Aorta (tissue), 5 donors: ENCODE measurements around the gene GSN. TPM values are rescaled to one million over a fixed set of nuclear protein-coding genes. Genes with fewer than 3 reads are reported as not detected.

Experiments used
- ATAC-seq: fragments of 200-7000 bp; cut with Tn5 transposase; one replicate; pipeline ENCODE4 v1.9.1; 2022; ENCODE audit warnings: moderate library complexity; ENCODE audit not compliant: low FRiP score
- DNase-seq, 2 donors: peaks; one replicate each; pipeline ENCODE4 v3.0.0-alpha.2; 2020
- H3K27ac ChIP-seq, 2 donors: one replicate each; pipeline ENCODE4 v1.5.1; 2013; ENCODE audit warnings: low read length in 2 of 2, mild to moderate bottlenecking in 2 of 2, moderate library complexity in 2 of 2, control low read depth in 1 of 2, inconsistent platforms in 1 of 2, low read depth in 1 of 2
- H3K27me3 ChIP-seq, 2 donors: one replicate each; pipeline ENCODE4 v1.6.1; 2013; ENCODE audit warnings: control low read depth in 1 of 2, low read length in 1 of 2, mild to moderate bottlenecking in 1 of 2, moderate library complexity in 1 of 2; ENCODE audit not compliant: insufficient read depth in 2 of 2, control insufficient read depth in 1 of 2
- H3K36me3 ChIP-seq, 2 donors: one replicate each; pipeline ENCODE4 v1.6.1; 2013; ENCODE audit warnings: control low read depth in 1 of 2, low read length in 1 of 2, mild to moderate bottlenecking in 1 of 2; ENCODE audit not compliant: insufficient read depth in 2 of 2, control insufficient read depth in 1 of 2
- H3K4me1 ChIP-seq, 2 donors: one replicate each; pipeline ENCODE4 v1.6.1; 2013; ENCODE audit warnings: low read length in 2 of 2, control low read depth in 1 of 2, mild to moderate bottlenecking in 1 of 2, moderate library complexity in 1 of 2; ENCODE audit not compliant: insufficient read depth in 2 of 2, control insufficient read depth in 1 of 2
- H3K4me3 ChIP-seq, 2 donors: one replicate each; pipeline ENCODE4 v1.5.1; 2013; ENCODE audit warnings: low read length in 2 of 2, control low read depth in 1 of 2, mild to moderate bottlenecking in 1 of 2
- H3K9me3 ChIP-seq: one replicate; pipeline ENCODE4 v1.6.1; 2013; ENCODE audit warnings: mild to moderate bottlenecking, low read length; ENCODE audit not compliant: control insufficient read depth
- WGBS, 2 donors: extraction: QIAGEN DNeasy Blood & Tissue Kit; methylation state at CpG; one replicate each; pipeline ENCODE4 v1.1.7; 2013; 5-methylcytosine and 5-hydroxymethylcytosine counted together
- intact Hi-C, 2 donors: fragments of 100-400 bp; cut with DNase I; formaldehyde crosslinking; loops; one replicate each; pipeline versions ENCODE4 v1.14.2 to v1.15.0; 2022
- polyA plus RNA-seq, 2 donors: library from polyadenylated mRNA; stranded (reverse); fragments of 200-250 nt; gene quantifications; one replicate each; pipeline ENCODE4 v1.2.3, GENCODE V29; 2013
- total RNA-seq, 2 donors: library from RNA; stranded (reverse); fragmentation: NEBNext Ultra II Directional; extraction: Animal tissue kit (Norgen Biotek cat#: 25700); gene quantifications; one replicate each; pipeline ENCODE4 v1.2.1, GENCODE V29; 2021
- donor health status: healthy with polysubstance abuse.
- donor health status: Bipolar disorder and iron deficiency.
- donor health status: DM: no; HTN: no; CAD: no.
- donor health status: DM: no; HTN: no; CAD: no.
- donor health status: DM: yes; HTN: yes; CAD: no.

Gene GSN
- total and polyA plus RNA-seq, 4 donors: 451 to 2,469 (median 1,011) TPM

DNA sequence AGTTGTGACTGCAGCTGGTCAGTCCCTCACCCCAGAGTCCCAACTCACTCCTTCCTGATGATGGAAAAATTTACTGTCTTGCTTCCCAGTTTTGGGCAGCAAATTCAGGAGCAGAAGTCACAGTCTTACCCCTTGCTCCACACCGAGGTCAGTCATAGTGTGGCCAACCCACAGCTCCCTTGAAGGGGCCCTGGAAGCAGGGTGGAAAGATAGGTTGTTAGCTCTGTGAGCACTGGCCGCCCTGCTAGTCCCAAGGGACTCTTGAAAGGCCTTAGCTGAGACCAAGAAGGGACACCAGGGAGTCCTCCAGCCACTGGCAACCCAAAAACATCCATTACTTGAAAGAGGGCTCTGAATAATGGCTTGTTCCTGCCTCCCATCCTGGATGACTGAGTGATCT lies 40.0 kb downstream of the GSN start:
- H3K4me1 ChIP-seq: peaks cover 0 to 3% of the 10 kb centered on the region in 2 donors
- no peaks in the 10 kb centered on the region for H3K27me3 ChIP-seq
- H3K36me3 ChIP-seq: peaks cover 2 to 34% of the 10 kb centered on the region in 2 donors
- intact Hi-C loops: no loop called here
- H3K9me3 ChIP-seq: no peaks in the 10 kb centered on the region
- WGBS, 2 donors: 72 to 75% methylated on average over 2 of the region's 2 CpGs
- DNase-seq: peak in 1 of 2 donors; percentile 55
- H3K4me3 ChIP-seq: no peak overlapping the region
- no peak for ATAC-seq
- peak overlapping the region in 1 of 2 donors; percentile 7 for H3K27ac ChIP-seq

DNA sequence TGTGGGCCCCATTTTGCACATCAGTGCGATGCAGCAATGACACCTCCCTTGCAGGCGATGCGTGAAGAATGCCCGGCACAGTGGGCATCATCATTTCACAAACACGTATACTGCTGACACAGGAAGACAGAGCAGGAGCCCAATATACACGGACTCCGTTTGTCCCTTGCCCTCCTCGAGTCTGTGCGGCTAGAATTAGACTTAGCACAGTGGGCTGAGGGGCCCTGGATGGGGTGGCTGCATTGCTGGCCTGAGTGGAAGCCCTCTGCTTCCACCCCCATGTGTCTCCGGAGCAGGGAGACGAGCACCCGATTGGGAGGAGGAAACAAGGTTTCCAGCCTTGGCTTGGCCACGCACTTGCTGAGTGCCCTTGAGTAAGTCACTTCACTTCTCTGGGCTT lies 40.8 kb downstream of the GSN start:
- peaks cover 0 to 3% of the 10 kb centered on the region in 2 donors for H3K4me1 ChIP-seq
- no peaks in the 10 kb centered on the region for H3K9me3 ChIP-seq
- ATAC-seq (no peak), DNase-seq (peak in 1 of 2 donors; percentile 59)
- no peak overlapping the region for H3K27ac ChIP-seq
- no peaks in the 10 kb centered on the region for H3K27me3 ChIP-seq
- intact Hi-C loops: no loop called here
- H3K36me3 ChIP-seq: peaks cover 2 to 33% of the 10 kb centered on the region in 2 donors
- 85 to 87% methylated on average over 13 of the region's 13 CpGs for WGBS, 2 donors
- H3K4me3 ChIP-seq: no peak overlapping the region

DNA sequence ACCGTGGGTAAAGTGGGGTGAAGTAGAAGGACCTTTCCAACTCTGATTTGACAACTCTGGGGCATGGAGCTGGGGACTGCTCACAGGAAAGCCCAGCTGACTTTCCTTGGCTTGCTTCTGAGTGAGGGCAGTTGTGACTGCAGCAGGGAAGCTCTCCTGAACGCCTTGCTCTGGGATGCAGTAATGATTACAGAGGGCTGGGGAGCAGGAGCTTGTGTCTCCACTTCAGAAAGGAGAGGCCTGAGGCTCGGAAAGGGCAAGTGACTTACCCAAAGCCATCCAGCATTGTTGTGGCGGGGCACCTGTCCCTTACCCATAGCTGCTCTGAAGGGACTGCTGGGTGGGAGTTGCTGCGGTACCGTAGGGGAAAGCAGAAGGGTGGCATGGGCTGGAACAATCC lies 41.2 kb downstream of the GSN start:
- DNase-seq (no peak), ATAC-seq (no peak)
- Histone ChIP-seq H3K4me1 (peaks cover 0 to 3% of the 10 kb centered on the region in 2 donors), H3K27ac (peak overlapping the region in 1 of 2 donors; percentile 26), H3K27me3 (no peaks in the 10 kb centered on the region), H3K36me3 (peaks cover 2 to 34% of the 10 kb centered on the region in 2 donors), H3K4me3 (no peak overlapping the region), H3K9me3 (no peaks in the 10 kb centered on the region)
- 87 to 89% methylated on average over 6 of the region's 6 CpGs for WGBS, 2 donors
- intact Hi-C loops: no loop called here

DNA sequence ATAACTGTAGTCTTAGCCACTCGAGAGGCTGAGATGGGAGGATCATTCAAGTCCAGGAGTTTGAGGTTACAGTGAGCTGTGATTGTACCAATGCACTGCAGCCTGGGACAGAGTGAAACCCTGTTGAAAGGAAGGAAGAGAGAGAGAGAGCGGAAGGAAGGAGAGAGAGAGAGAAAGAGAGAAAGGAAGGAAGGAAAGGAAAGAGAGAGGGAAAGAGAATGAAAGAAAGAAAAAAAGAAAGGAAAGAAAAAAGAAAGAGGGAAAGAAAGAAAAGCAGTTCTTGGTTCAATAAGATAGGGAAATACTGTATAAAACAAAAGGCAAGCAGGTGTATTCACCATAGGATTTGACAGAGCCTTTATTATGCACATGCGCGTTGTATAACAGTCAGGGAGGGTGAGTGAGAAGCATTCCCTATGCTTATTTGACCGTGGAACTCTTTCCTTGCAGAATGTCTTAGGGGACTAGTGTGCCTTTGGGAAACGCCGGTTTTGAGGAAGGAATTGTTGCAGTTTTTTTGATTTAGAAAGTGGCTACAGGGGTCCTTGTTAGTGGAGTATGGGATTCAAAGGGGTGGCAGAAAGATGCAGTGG lies 42.0 kb downstream of the GSN start:
- no peaks in the 10 kb centered on the region for H3K27me3 ChIP-seq
- 80 to 97% methylated on average over 7 of the region's 7 CpGs for WGBS, 2 donors
- ATAC-seq: no peak

DNA sequence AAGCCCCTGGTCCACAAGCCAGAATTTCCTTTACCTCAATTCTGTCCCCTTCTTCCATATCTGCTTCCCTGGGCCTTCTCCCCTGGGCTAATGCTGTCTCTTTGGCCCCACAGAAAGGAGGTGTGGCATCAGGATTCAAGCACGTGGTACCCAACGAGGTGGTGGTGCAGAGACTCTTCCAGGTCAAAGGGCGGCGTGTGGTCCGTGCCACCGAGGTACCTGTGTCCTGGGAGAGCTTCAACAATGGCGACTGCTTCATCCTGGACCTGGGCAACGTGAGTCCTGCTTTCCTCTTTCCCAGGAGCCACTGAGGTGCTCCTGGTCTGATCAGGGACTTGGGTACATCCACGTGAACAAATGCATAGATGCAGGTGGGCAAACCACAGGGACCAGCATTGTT lies 42.6 kb downstream of the GSN start:
- Histone ChIP-seq H3K9me3 (no peaks in the 10 kb centered on the region), H3K4me3 (no peak overlapping the region), H3K4me1 (no peaks in the 10 kb centered on the region), H3K36me3 (peaks cover 2 to 30% of the 10 kb centered on the region in 2 donors), H3K27ac (no peak overlapping the region), H3K27me3 (no peaks in the 10 kb centered on the region)
- ATAC-seq (no peak), DNase-seq (peak in 1 of 2 donors; percentile 37)
- 74 to 78% methylated on average over 9 of the region's 9 CpGs for WGBS, 2 donors
- intact Hi-C loops: no loop called here

More for the DNA sequence above, 42.0 kb downstream of the GSN start:
- H3K27ac ChIP-seq: peak overlapping the region in 1 of 2 donors; percentile 26
- H3K9me3 ChIP-seq: no peaks in the 10 kb centered on the region
- DNase-seq: no peak
- H3K4me3 ChIP-seq: no peak overlapping the region
- intact Hi-C loops: no loop called here
- peaks cover 2 to 30% of the 10 kb centered on the region in 2 donors for H3K36me3 ChIP-seq
- peaks cover 0 to 3% of the 10 kb centered on the region in 2 donors for H3K4me1 ChIP-seq

DNA sequence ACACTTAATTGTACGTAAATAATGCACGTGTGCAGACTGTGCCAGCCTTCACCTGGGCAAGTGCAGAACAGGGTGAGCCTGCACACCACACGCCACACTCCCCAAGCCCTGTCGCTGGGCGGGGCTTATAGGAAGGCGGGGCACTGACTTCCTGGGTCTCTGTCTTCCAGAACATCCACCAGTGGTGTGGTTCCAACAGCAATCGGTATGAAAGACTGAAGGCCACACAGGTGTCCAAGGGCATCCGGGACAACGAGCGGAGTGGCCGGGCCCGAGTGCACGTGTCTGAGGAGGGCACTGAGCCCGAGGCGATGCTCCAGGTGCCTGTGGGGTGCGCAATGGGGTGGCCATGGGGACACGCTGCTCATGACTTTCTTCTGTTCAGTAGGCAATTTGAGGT lies 44.2 kb downstream of the GSN start:
- H3K36me3 ChIP-seq: peaks cover 2 to 32% of the 10 kb centered on the region in 2 donors
- H3K4me3 ChIP-seq: no peak overlapping the region
- peak in 1 of 2 donors; percentile 62 for DNase-seq
- 90% methylated on average over 17 of the region's 17 CpGs for WGBS, 2 donors
- no peaks in the 10 kb centered on the region for H3K9me3 ChIP-seq
- no peaks in the 10 kb centered on the region for H3K27me3 ChIP-seq
- no peak overlapping the region for H3K27ac ChIP-seq
- intact Hi-C loops: no loop called here
- no peaks in the 10 kb centered on the region for H3K4me1 ChIP-seq
- no peak for ATAC-seq

DNA sequence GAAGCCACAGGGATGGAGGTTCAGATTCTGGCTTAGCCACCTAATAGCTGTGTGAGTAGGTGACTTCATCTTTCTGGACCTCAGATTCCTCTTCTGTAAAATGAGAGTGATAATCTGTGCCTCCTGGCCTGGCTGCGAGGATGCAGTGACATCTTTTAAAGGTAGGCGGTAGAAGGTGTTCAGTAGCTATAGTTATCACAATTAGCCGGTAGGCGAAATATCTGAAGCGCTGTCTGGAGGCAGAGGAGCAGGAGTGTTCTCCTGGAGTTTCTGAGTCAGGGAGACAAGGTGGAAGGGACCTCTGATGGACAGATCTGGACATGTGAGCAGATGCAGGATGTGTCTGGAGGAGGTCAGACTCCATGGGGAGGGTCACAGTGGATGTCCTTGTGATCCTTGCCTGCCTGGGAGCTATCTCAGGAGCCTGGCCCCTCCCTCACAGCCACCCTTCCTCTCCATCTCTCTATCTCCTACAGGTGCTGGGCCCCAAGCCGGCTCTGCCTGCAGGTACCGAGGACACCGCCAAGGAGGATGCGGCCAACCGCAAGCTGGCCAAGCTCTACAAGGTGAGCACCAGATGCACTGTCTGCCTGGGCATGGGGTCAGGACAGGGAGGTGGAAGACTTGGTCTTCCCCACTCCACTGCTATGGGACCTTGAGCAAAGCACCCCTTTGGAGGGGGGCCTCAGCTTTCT lies 45.6 kb downstream of the GSN start:
- peaks cover 0 to 32% of the 10 kb centered on the region in 2 donors for H3K36me3 ChIP-seq
- H3K27ac ChIP-seq: no peak overlapping the region
- no peaks in the 10 kb centered on the region for H3K9me3 ChIP-seq
- DNase-seq: peak in 1 of 2 donors; percentile 55
- H3K27me3 ChIP-seq: no peaks in the 10 kb centered on the region
- intact Hi-C loops: no loop called here
- no peaks in the 10 kb centered on the region for H3K4me1 ChIP-seq
- ATAC-seq: no peak
- no peak overlapping the region for H3K4me3 ChIP-seq
- 95 to 97% methylated on average over 10 of the region's 10 CpGs for WGBS, 2 donors

DNA sequence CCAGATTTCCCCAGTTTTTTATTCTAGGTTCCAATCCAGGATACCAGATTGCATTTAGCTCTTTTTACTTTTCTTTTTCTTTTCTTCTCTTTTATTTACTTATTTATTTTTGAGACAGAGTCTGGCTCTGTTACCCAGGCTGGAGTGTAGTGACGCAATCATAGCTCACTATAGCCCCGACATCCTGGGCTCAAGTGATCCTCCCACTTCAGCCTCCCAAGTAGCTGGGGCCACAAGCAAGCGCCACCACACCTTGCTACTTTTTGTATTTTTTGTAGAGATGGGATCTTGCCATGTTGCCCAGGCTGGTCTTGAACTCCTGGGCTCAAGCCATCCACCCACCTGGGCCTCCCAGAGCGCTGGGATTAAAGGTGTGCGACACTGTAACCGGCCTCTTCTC lies 48.4 kb downstream of the GSN start:
- no peak for DNase-seq
- intact Hi-C loops: loop anchor here (5.0 kb wide), 3 partner anchors 34 to 104 kb away; no protein-coding TSS in a partner anchor
- WGBS, 2 donors: 82 to 85% methylated on average over 6 of the region's 6 CpGs
- Histone ChIP-seq H3K27ac (peak overlapping the region in 1 of 2 donors; percentile 8), H3K9me3 (no peaks in the 10 kb centered on the region), H3K4me1 (no peaks in the 10 kb centered on the region), H3K27me3 (no peaks in the 10 kb centered on the region), H3K4me3 (no peak overlapping the region), H3K36me3 (peaks cover 0 to 21% of the 10 kb centered on the region in 2 donors)
- ATAC-seq: no peak
